GM12873 (cell line): ENCODE data around the gene TENT4B.

Source experiments
- TF ChIP-seq, protein P1 (sequence below): IDR thresholded peaks from 2 replicates; pipeline ENCODE4 v1.5.1; 2012; ENCODE audit warnings: low read depth, mild to moderate bottlenecking, moderate library complexity, low read length, control low read depth; ENCODE audit not compliant: insufficient read depth; ENCODE audit errors: missing control alignments

The TENT4B gene

DNA sequence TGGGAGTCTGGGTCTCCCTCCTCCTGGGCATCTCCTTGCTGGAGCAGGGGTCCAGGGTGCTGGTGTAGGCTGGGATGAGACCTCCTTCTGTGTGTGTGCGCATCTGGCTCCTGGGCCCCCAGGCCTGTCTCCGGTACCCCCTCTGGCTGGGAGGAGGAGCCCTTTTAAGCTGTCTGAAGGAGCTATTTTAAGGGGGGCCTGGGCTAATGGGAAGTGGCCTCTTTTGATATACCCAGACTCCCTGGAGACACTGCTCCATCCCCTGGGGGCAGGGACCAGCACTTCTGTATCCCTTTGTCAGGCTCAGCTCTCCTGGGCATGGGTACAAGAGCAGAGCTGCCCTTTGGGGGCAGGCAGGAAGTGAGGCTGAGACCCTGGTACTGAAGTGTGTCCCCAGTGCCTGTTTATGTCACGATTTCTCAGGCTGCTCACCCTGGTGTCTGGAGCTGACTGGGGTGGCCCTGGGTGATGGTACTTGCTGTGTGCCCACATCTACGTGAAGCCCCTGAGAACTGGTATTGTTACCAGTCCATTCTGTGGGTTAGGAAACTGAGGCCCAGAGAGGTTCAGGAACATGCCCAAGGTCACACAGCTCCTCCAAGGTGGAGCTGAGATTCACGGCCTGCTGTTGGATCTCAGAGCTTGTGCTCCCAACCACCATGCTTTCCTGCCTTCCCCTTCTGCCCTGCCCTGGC, 119.7 kb downstream of the TENT4B start:
- TF ChIP-seq, protein P1, sequence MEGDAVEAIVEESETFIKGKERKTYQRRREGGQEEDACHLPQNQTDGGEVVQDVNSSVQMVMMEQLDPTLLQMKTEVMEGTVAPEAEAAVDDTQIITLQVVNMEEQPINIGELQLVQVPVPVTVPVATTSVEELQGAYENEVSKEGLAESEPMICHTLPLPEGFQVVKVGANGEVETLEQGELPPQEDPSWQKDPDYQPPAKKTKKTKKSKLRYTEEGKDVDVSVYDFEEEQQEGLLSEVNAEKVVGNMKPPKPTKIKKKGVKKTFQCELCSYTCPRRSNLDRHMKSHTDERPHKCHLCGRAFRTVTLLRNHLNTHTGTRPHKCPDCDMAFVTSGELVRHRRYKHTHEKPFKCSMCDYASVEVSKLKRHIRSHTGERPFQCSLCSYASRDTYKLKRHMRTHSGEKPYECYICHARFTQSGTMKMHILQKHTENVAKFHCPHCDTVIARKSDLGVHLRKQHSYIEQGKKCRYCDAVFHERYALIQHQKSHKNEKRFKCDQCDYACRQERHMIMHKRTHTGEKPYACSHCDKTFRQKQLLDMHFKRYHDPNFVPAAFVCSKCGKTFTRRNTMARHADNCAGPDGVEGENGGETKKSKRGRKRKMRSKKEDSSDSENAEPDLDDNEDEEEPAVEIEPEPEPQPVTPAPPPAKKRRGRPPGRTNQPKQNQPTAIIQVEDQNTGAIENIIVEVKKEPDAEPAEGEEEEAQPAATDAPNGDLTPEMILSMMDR, result no peak

DNA sequence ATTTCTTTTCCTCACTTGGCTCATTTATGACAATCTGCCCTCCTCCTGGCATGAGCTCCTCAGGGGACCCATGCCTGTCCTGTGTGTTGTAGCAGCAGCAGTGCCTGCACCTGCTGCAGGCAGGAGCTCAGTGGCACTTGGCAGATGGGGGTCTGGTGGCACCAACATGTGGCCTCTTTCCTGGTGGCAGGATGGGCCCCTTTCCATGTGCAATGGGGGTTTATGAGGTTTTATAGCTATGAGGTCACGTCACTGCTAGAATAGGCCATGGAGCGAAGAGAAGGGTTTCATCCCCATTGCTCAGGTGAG, 120.2 kb downstream of the TENT4B start:
- TF ChIP-seq, protein P1, result no peak

DNA sequence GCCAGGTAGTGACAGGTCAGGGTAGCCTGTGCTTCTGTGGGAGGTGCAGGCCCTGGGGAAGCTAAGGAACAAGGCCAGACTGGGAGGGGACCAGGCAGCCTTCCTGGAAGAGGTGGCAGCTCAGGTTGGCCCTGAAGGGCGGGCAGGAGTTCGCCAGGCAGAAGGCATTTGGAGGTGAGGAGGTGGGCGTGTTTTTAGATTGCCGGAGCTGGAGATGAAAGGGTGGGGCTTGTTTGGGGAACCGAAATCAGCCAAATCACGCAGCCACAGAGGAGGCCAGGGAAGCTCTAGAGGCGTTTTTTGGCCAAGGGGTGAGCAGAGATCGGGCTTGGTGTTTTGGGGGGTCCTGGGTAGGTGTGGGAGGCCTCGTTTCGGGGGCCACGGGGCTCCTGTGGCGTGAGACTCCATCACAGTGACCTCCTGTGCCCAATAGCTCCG, 120.8 kb downstream of the TENT4B start:
- TF ChIP-seq, protein P1, result no peak

DNA sequence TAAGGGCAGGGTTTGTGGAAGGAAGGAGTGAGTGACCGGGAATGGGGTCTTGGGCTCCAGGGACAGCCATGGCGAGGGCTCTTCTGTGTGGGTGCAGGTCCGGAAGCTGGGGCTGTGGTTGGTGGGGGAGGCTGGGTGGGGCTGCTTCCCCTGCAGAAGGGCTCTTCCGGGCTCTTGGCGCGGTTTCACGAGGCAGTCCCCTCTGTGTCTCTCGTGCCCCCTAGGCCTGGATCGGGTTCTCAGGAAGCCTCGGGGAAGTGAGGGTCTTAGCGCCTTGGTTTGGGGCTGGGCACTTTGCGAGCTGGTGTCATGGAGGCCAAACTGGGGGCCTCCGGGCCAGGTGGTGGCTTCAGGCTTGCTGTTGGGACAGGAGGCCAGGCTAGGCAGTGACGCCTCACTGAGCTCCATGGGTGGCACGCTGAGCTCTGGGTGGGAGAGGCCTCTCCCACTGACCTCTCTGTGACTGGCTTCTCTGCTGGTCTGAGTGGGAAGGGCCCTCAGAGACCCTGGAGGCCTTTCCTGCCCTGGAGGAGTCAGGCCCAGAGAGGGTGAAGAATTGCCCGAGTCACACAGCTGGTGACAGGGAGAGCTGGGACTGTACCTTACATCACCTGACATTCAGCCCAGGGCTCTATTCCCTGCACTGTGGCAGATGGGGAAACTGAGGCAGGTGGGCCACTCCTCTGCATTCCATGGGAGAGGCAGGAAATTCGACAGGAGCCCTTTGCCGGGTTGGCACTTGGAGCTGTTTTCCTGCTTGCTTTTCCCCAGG, 121.4 kb downstream of the TENT4B start:
- TF ChIP-seq, protein P1, result no peak

DNA sequence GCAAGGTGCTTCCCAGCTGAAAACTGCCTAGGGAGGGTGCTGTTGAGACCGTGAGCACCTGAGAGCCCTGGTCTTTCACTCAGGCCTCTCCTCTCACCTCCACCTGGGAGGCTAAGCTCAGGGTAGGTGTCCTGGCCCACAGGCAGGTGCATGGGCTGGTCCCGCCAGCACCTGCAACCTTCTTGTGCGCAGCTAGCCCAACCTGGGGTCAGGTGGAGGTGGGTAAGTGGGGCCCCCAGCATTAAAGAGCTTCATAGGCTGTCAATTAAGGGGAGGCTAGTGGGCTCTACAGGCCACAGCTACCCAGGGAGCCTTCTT, 122.0 kb downstream of the TENT4B start:
- TF ChIP-seq, protein P1, result peak; percentile 35

DNA sequence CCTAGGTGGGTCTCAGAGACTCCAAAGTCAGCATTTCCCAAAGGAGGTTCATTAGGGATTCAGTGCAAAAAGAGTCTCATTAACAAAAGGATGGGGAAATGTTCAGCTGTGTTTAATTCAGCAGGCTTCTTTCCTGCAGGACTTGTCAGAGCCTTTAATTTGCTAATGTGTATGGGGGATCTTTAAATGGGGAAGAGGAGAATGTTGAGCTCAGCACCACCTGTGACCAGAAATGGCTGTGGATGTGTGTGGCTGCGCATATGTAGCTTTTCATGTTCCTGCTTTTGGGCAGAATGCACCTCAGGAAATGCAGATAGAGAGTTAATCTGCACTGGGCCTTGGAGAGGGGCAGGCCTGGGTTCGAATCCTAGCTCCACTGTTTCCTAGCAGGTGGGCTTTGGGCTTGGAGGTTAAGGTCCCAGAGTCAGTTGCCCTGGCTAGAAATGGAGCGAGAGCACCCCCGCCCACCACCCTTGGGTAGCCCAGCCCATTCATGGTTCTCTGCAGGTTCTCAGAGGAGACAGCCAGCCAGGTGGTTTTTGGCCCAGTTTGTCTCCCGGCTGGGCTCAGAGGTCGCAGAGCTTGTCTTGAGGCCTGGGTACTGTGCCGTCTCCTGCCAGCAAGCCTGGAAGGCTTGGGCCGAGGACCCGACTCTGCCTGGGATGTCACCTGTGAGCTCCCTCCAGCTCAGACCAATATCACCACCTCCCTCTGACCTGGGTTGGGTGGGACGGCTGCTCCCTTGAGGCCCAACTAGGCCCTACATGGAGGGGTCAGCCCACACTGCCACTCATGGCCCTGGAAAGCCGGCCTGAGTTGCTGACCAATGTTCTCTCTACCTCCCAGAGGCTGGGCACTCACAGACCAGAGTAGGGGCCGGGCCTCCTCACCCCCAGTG, 122.6 kb downstream of the TENT4B start:
- TF ChIP-seq, protein P1, result no peak

DNA sequence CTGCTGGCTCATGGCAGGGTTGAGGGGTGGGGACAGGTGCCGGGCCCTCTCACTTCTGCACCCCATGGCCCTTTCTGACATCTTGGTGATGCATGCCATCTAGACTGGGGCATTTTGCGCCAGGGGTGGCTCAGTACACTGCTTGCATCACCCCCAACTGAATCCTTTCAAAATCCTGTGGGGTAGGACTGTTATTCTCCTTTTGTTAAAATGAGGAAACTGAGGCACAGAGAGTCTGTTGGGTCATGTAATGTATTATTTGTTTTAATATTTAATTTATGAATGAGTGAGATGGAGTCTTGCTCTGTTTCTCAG, 123.2 kb downstream of the TENT4B start:
- TF ChIP-seq, protein P1, result no peak
